HCT116 (cell line): ENCODE results near the gene CLEC17A. TPM values are rescaled to one million over a fixed set of nuclear protein-coding genes. Genes with fewer than 3 reads are reported as not detected.

Source experiments
- ATAC-seq: fragments of 200-7000 bp; cut with Tn5 transposase; 2 replicates; pipeline ENCODE4 v1.9.1; 2020; ENCODE audit warnings: mild to moderate bottlenecking, moderate library complexity
- BruUV-seq: library from RNA; stranded (reverse); fragments of 400-500 nt; replicated peaks from 2 replicates; lab custom pipeline; 2021; lab: Mats Ljungman, UMichigan
- CTCF ChIA-PET: fragments of 300-600 bp; sonication (Branson Sonifier 250); formaldehyde crosslinking; loops from one replicate; lab custom pipeline; 2021; ENCODE audit warnings: antibody characterized with exemption; lab: Charles Lee
- POLR2A ChIA-PET: fragments of 300-600, 350-600 bp; sonication (Branson Sonifier 250); formaldehyde crosslinking; loops from one replicate; lab custom pipeline; 2021; ENCODE audit warnings: antibody characterized with exemption; lab: Charles Lee
- RAD21 ChIA-PET, 2 experiments: fragments of 300-600 bp; sonication (Branson Sonifier 250); formaldehyde crosslinking; loops; one replicate each; lab custom pipeline; 2023; ENCODE audit warnings: low total read pairs in 2 of 2; ENCODE audit not compliant: uncharacterized antibody in 2 of 2, unreplicated experiment in 2 of 2, low non-redundant PET in 1 of 2; lab: Charles Lee
- DNase-seq: peaks from one replicate; pipeline ENCODE4 v3.0.0-alpha.2; 2010; ENCODE audit warnings: low read depth, low spot score
- H2AFZ ChIP-seq: fragments of 200-600 bp; shearing (Covaris generic), sonication (generic); 2 replicates; pipeline ENCODE4 v1.6.1; 2017; ENCODE audit warnings: low read depth, mixed run types, mixed read lengths, antibody characterized with exemption, low read length; ENCODE audit not compliant: poor library complexity, severe bottlenecking
- H3K27ac ChIP-seq: 2 replicates; pipeline ENCODE4 v1.5.1; 2012; ENCODE audit warnings: low read depth, low read length
- H3K27me3 ChIP-seq: fragments of 200-600 bp; sonication (generic); 2 replicates; pipeline ENCODE4 v1.6.1; 2016; ENCODE audit warnings: mixed run types, low read length, mixed read lengths; ENCODE audit not compliant: insufficient read depth
- H3K36me3 ChIP-seq, 2 experiments: fragments of 200-500 bp in 1 of 2; fragments of 200-600 bp in 1 of 2; sonication (Bioruptor generic) in 1 of 2; sonication (generic) in 1 of 2; 2 replicates each; pipeline versions ENCODE4 v1.5.1 to v1.6.1; 2014 to 2016; ENCODE audit warnings: low read length in 2 of 2, inconsistent platforms in 1 of 2, mixed read lengths in 1 of 2, mixed run types in 1 of 2; ENCODE audit not compliant: insufficient read depth in 2 of 2, control insufficient read depth in 1 of 2
- H3K4me1 ChIP-seq, 2 experiments: fragments of 200-600 bp in 1 of 2; sonication (generic) in 1 of 2; 2 replicates each; pipeline versions ENCODE4 v1.5.1 to v1.6.1; 2012 to 2017; ENCODE audit warnings: low read length in 2 of 2, inconsistent platforms in 1 of 2, mild to moderate bottlenecking in 1 of 2, mixed read lengths in 1 of 2, mixed run types in 1 of 2, moderate library complexity in 1 of 2; ENCODE audit not compliant: insufficient read depth in 2 of 2, control insufficient read depth in 1 of 2
- H3K4me2 ChIP-seq: fragments of 200-600 bp; sonication (generic); 2 replicates; pipeline ENCODE4 v1.6.1; 2017; ENCODE audit warnings: mixed run types, low read length, mixed read lengths
- H3K4me3 ChIP-seq, 2 experiments: fragments of 200-600 bp in 1 of 2; sonication (generic) in 1 of 2; replicated peaks in 1 of 2; 2 replicates each; pipeline ENCODE4 v1.5.1; 2011 to 2016; ENCODE audit warnings: low read length in 2 of 2, control low read depth in 1 of 2, low read depth in 1 of 2, mild to moderate bottlenecking in 1 of 2, mixed read lengths in 1 of 2, mixed run types in 1 of 2
- H3K79me2 ChIP-seq: fragments of 200-600 bp; sonication (generic); 2 replicates; pipeline ENCODE4 v1.6.1; 2017; ENCODE audit warnings: mild to moderate bottlenecking, mixed run types, low read length, moderate library complexity, mixed read lengths; ENCODE audit not compliant: insufficient read depth
- H3K9ac ChIP-seq: fragments of 200-600 bp; sonication (generic); 2 replicates; pipeline ENCODE4 v1.6.1; 2016; ENCODE audit warnings: low read length, mixed read lengths
- H3K9me2 ChIP-seq: fragments of 200-600 bp; sonication (generic), shearing (Covaris generic); 2 replicates; pipeline ENCODE4 v1.6.1; 2017; ENCODE audit warnings: mixed run types, mild to moderate bottlenecking, moderate library complexity; ENCODE audit not compliant: insufficient read depth
- H3K9me3 ChIP-seq, 2 experiments: fragments of 200-500 bp in 1 of 2; fragments of 200-600 bp in 1 of 2; sonication (Bioruptor generic) in 1 of 2; sonication (generic) in 1 of 2; 2 replicates each; pipeline ENCODE4 v1.6.1; 2014 to 2017; ENCODE audit warnings: low read length in 2 of 2, mixed read lengths in 2 of 2, inconsistent platforms in 1 of 2, low read depth in 1 of 2, mild to moderate bottlenecking in 1 of 2, mixed run types in 1 of 2, moderate library complexity in 1 of 2; ENCODE audit not compliant: control insufficient read depth in 1 of 2, insufficient read depth in 1 of 2
- H4K20me1 ChIP-seq: fragments of 200-600 bp; sonication (generic), shearing (Covaris generic); 2 replicates; pipeline ENCODE4 v1.6.1; 2017; ENCODE audit warnings: mixed run types, mild to moderate bottlenecking, moderate library complexity; ENCODE audit not compliant: insufficient read depth
- CBX3 ChIP-seq: IDR thresholded peaks from 2 replicates; pipeline ENCODE4 v1.6.1; 2012; ENCODE audit warnings: low read depth
- CEBPB ChIP-seq: IDR thresholded peaks from 2 replicates; pipeline ENCODE4 v1.6.1; 2012; ENCODE audit warnings: low read depth
- ELF1 ChIP-seq: IDR thresholded peaks from 2 replicates; pipeline ENCODE4 v1.6.1; 2012; ENCODE audit warnings: low read depth, borderline replicate concordance
- EZH2 ChIP-seq: fragments of 200-600 bp; sonication (generic); IDR thresholded peaks from 2 replicates; pipeline ENCODE4 v1.6.1; 2017; ENCODE audit warnings: antibody characterized with exemption, mixed run types
- FOSL1 ChIP-seq: IDR thresholded peaks from 2 replicates; pipeline ENCODE4 v1.6.1; 2012; ENCODE audit warnings: low read depth
- JUND ChIP-seq: IDR thresholded peaks from 2 replicates; pipeline ENCODE4 v1.6.1; 2012
- MAX ChIP-seq: IDR thresholded peaks from 2 replicates; pipeline ENCODE4 v1.6.1; 2012
- POLR2A ChIP-seq: IDR thresholded peaks from 2 replicates; pipeline ENCODE4 v1.7.0; 2011; ENCODE audit warnings: borderline replicate concordance; ENCODE audit not compliant: insufficient read depth, insufficient read length; ENCODE audit errors: extremely low read depth
- POLR2AphosphoS5 ChIP-seq: IDR thresholded peaks from 2 replicates; pipeline ENCODE4 v1.6.1; 2011; ENCODE audit warnings: mild to moderate bottlenecking, low read depth, low read length, moderate library complexity
- SIN3A ChIP-seq: IDR thresholded peaks from 2 replicates; pipeline ENCODE4 v1.6.1; 2012; ENCODE audit warnings: low read depth
- SP1 ChIP-seq: IDR thresholded peaks from 2 replicates; pipeline ENCODE4 v1.6.1; 2012; ENCODE audit warnings: low read depth
- SRF ChIP-seq: IDR thresholded peaks from 2 replicates; pipeline ENCODE4 v1.6.1; 2012; ENCODE audit warnings: low read depth
- TCF7L2 ChIP-seq: IDR thresholded peaks from 2 replicates; pipeline ENCODE4 v1.7.0; 2011; ENCODE audit warnings: borderline replicate concordance, inconsistent platforms; ENCODE audit not compliant: insufficient read depth, insufficient read length; ENCODE audit errors: extremely low read depth
- ZBTB33 ChIP-seq: IDR thresholded peaks from 2 replicates; pipeline ENCODE4 v1.6.1; 2011; ENCODE audit warnings: mild to moderate bottlenecking, low read length, moderate library complexity; ENCODE audit not compliant: insufficient replicate concordance; ENCODE audit errors: extremely low read depth
- ZNF274 ChIP-seq: fragments of 200-500 bp; sonication (Bioruptor generic); IDR thresholded peaks from 2 replicates; pipeline ENCODE4 v1.6.1; 2014; ENCODE audit warnings: mild to moderate bottlenecking, low read depth, low read length, inconsistent platforms
- intact Hi-C: fragments of 100-400 bp; cut with micrococcal nuclease; formaldehyde crosslinking; loops from 2 replicates; pipeline ENCODE4 v1.10.0; 2022
- total RNA-seq: library from RNA; stranded (reverse); gene quantifications from one replicate; pipeline ENCODE4 v1.2.1, GENCODE V29; 2021; ENCODE audit not compliant: unreplicated experiment
- TF ChIP-seq, protein P1 (sequence below), 3 experiments: fragments of 200-600 bp in 1 of 3; sonication (generic) in 1 of 3; IDR thresholded peaks in 2 of 3; conservative IDR thresholded peaks in 1 of 3; 2 replicates each; pipeline ENCODE4 v1.5.1; 2012 to 2017; ENCODE audit warnings: low read depth in 2 of 3, low read length in 2 of 3, antibody characterized with exemption in 1 of 3, borderline replicate concordance in 1 of 3, control low read depth in 1 of 3, mild to moderate bottlenecking in 1 of 3, mixed read lengths in 1 of 3, mixed run types in 1 of 3, moderate library complexity in 1 of 3; ENCODE audit not compliant: insufficient read depth in 1 of 3

Gene CLEC17A
- total RNA-seq, 1 experiment from 2014 or later: not detected

GRCh38 chr19:14544047-14544446 lies 38.8 kb upstream of the CLEC17A start:
- H3K9me2 ChIP-seq: no peaks in the 10 kb centered on the region
- H3K4me2 ChIP-seq: no peak overlapping the region
- intact Hi-C loops: no loop called here
- no peaks in the 10 kb centered on the region for H4K20me1 ChIP-seq
- ChIA-PET RAD21 (no interaction called here), POLR2A (no interaction called here), CTCF (no interaction called here)
- no peaks in the 10 kb centered on the region for H3K27me3 ChIP-seq
- no peaks in the 10 kb centered on the region for H3K9me3 ChIP-seq
- peaks cover 91% of the 10 kb centered on the region for H3K79me2 ChIP-seq
- peaks cover 0 to 6% of the 10 kb centered on the region in 2 experiments; a peak in 2 of 4 replicates for H3K36me3 ChIP-seq
- no peak for DNase-seq
- no TSS peak for BruUV-seq
- H3K4me3 ChIP-seq: no peak overlapping the region
- H3K27ac ChIP-seq: no peak overlapping the region
- H3K4me1 ChIP-seq: peaks cover 0 to 17% of the 10 kb centered on the region in 2 experiments; a peak in 3 of 4 replicates
- H3K9ac ChIP-seq: no peak overlapping the region
- H2AFZ ChIP-seq: no peak overlapping the region
- ATAC-seq: no peak
- no peak for TF ChIP-seq SRF
- TF ChIP-seq SP1: no peak
- TF ChIP-seq, all 23 proteins: peak for 0

DNA sequence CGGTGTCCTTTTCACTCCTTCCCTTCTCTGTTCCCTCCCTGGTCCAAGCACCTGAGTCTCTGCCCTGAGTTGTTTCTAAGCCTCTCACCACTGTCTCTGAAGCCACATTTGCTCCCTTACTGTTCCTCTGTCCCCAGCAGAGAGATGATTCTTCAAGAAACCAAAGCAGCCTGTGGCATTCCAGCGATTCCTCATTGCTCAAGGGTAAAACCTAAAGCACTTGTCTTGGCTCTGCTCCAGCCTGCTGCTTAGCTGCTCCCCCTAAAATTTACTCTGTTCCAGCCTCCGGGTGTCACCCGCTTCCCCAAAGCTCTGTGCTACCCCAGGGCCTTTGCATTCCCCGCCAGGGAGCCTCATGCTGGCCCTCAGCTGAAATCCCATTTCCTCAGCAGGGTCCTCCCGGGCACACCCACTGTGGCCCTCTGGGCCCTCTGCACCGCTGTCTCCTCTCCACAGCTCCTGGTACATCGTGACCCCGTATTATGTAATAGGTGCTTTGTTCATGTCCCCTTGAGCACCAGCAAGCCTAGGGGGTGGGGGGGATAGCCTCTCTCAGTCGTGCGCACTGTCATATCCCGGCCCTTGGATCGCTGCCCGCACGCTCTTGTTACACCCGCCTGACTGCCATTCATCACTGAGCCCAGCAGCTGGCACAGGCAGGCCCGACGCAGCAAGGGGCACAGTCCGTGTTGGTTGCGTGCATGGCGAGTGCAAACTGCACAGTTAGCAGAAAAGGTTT lies 37.7 kb upstream of the CLEC17A start:
- peaks cover 91% of the 10 kb centered on the region for H3K79me2 ChIP-seq
- H3K9me3 ChIP-seq: no peaks in the 10 kb centered on the region
- no peak overlapping the region for H3K27ac ChIP-seq
- RAD21 ChIA-PET: no interaction called here
- no peak overlapping the region for H3K4me2 ChIP-seq
- peaks cover 10 to 28% of the 10 kb centered on the region in 2 experiments for H3K4me1 ChIP-seq
- H4K20me1 ChIP-seq: no peaks in the 10 kb centered on the region; the same call in 1 of the 2 replicates
- CTCF ChIA-PET: no interaction called here
- no peaks in the 10 kb centered on the region for H3K27me3 ChIP-seq
- no TSS peak for BruUV-seq
- no peak overlapping the region for H3K4me3 ChIP-seq
- ATAC-seq (no peak), DNase-seq (no peak)
- no peaks in the 10 kb centered on the region; a peak in 1 of 4 replicates for H3K36me3 ChIP-seq
- POLR2A ChIA-PET: no interaction called here
- no peak overlapping the region for H2AFZ ChIP-seq
- H3K9me2 ChIP-seq: no peaks in the 10 kb centered on the region
- no peak overlapping the region for H3K9ac ChIP-seq
- intact Hi-C loops: no loop called here
- TF ChIP-seq ZNF274 (no peak), EZH2 (no peak), CBX3 (no peak), ZBTB33 (no peak), TCF7L2 (no peak), POLR2A (no peak), MAX (no peak), CEBPB (no peak), POLR2AphosphoS5 (no peak), SP1 (no peak), JUND (no peak), ELF1 (no peak), SIN3A (no peak), FOSL1 (no peak)
- TF ChIP-seq, protein P1, sequence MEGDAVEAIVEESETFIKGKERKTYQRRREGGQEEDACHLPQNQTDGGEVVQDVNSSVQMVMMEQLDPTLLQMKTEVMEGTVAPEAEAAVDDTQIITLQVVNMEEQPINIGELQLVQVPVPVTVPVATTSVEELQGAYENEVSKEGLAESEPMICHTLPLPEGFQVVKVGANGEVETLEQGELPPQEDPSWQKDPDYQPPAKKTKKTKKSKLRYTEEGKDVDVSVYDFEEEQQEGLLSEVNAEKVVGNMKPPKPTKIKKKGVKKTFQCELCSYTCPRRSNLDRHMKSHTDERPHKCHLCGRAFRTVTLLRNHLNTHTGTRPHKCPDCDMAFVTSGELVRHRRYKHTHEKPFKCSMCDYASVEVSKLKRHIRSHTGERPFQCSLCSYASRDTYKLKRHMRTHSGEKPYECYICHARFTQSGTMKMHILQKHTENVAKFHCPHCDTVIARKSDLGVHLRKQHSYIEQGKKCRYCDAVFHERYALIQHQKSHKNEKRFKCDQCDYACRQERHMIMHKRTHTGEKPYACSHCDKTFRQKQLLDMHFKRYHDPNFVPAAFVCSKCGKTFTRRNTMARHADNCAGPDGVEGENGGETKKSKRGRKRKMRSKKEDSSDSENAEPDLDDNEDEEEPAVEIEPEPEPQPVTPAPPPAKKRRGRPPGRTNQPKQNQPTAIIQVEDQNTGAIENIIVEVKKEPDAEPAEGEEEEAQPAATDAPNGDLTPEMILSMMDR (IDR thresholded peaks at IDR 0.05 in 2 of 3, conservative IDR thresholded peaks at IDR 0.05 in 1 of 3; ENCODE audit: borderline replicate concordance in 1 of 3, insufficient read depth in 1 of 3, low read depth in 2 of 3, low read length in 2 of 3): no peak
